H1 (cell line): ENCODE data around the gene BTD. TPM values are rescaled to one million over a fixed set of nuclear protein-coding genes. Genes with fewer than 3 reads are reported as not detected.

Source experiments
- CTCF ChIA-PET: fragments of 300-600 bp; sonication (Branson Sonifier 250); formaldehyde crosslinking; loops from one replicate; lab custom pipeline; 2021; ENCODE audit not compliant: partially characterized antibody; lab: Charles Lee
- POLR2A ChIA-PET: fragments of 300-600 bp; sonication (Branson Sonifier 250); formaldehyde crosslinking; loops from one replicate; lab custom pipeline; 2021; ENCODE audit warnings: inconsistent platforms; ENCODE audit not compliant: partially characterized antibody; lab: Charles Lee
- DNase-seq, 2 experiments: peaks; one replicate each; pipeline versions ENCODE4 v3.0.0 to v3.0.0-alpha.2; 2010 to 2022; ENCODE audit warnings: low spot score in 2 of 2, low read depth in 1 of 2, mixed read lengths in 1 of 2
- FAIRE-seq: peaks from 2 replicates; lab custom pipeline; 2011; peaks lifted over from hg19 to GRCh38; lab: Jason Lieb, UNC
- H2AFZ ChIP-seq: 2 replicates; pipeline ENCODE4 v1.8.1; 2012; ENCODE audit warnings: low read length, inconsistent platforms
- H2AK5ac ChIP-seq: 2 replicates; pipeline ENCODE4 v1.6.1; 2013; ENCODE audit warnings: low read depth, low read length
- H2BK120ac ChIP-seq: replicated peaks from 2 replicates; pipeline ENCODE3; 2013; ENCODE audit warnings: low read depth, low read length, inconsistent platforms
- H2BK12ac ChIP-seq: 2 replicates; pipeline ENCODE4 v1.6.1; 2013; ENCODE audit warnings: low read depth, low read length
- H2BK15ac ChIP-seq: 2 replicates; pipeline ENCODE4 v1.6.1; 2013; ENCODE audit warnings: low read length
- H2BK20ac ChIP-seq: 2 replicates; pipeline ENCODE4 v1.6.1; 2013; ENCODE audit warnings: low read length
- H2BK5ac ChIP-seq: 2 replicates; pipeline ENCODE4 v1.6.1; 2013; ENCODE audit warnings: low read depth, low read length
- H3K14ac ChIP-seq: 2 replicates; pipeline ENCODE4 v1.6.1; 2013; ENCODE audit warnings: inconsistent platforms; ENCODE audit not compliant: insufficient read length
- H3K18ac ChIP-seq: 2 replicates; pipeline ENCODE4 v1.6.1; 2013; ENCODE audit warnings: low read length; ENCODE audit errors: extremely low read depth
- H3K23ac ChIP-seq: 2 replicates; pipeline ENCODE4 v1.6.1; 2013; ENCODE audit warnings: inconsistent platforms; ENCODE audit not compliant: insufficient read length
- H3K23me2 ChIP-seq: 2 replicates; pipeline ENCODE4 v1.6.1; 2013; ENCODE audit warnings: low read depth, low read length
- H3K27ac ChIP-seq: 2 replicates; pipeline ENCODE4 v1.6.1; 2011; ENCODE audit warnings: low read depth, low read length, inconsistent platforms
- H3K27me3 ChIP-seq, 4 experiments: replicated peaks in 1 of 4; 1 replicate in 1 of 4; 2 replicates in 3 of 4; pipeline versions ENCODE4 v1.6.1 to v1.8.1; 2011 to 2013; ENCODE audit warnings: low read length in 3 of 4, mild to moderate bottlenecking in 3 of 4, inconsistent platforms in 2 of 4, mixed read lengths in 2 of 4, moderate library complexity in 1 of 4; ENCODE audit not compliant: control insufficient read depth in 3 of 4, insufficient read depth in 3 of 4; ENCODE audit errors: extremely low read depth in 1 of 4
- H3K36me3 ChIP-seq, 4 experiments: 2 replicates each; pipeline versions ENCODE4 v1.6.1 to v1.8.1; 2011 to 2013; ENCODE audit warnings: mild to moderate bottlenecking in 4 of 4, low read length in 3 of 4, moderate library complexity in 2 of 4, control low read depth in 1 of 4, inconsistent platforms in 1 of 4; ENCODE audit not compliant: insufficient read depth in 4 of 4, control insufficient read depth in 2 of 4
- H3K4ac ChIP-seq: replicated peaks from 2 replicates; pipeline ENCODE3; 2013; ENCODE audit warnings: low read length, low read depth, mixed read lengths, inconsistent platforms; ENCODE audit not compliant: insufficient read length
- H3K4me1 ChIP-seq, 4 experiments: replicated peaks in 1 of 4; 1 replicate in 1 of 4; 2 replicates in 3 of 4; pipeline versions ENCODE4 v1.6.1 to v1.8.1; 2011 to 2013; ENCODE audit warnings: low read length in 3 of 4, inconsistent platforms in 2 of 4, mixed read lengths in 1 of 4; ENCODE audit not compliant: insufficient read depth in 4 of 4, control insufficient read depth in 3 of 4
- H3K4me2 ChIP-seq, 2 experiments: 2 replicates each; pipeline versions ENCODE4 v1.6.1 to v1.8.1; 2011 to 2013; ENCODE audit warnings: low read depth in 2 of 2, low read length in 2 of 2, control low read depth in 1 of 2, inconsistent platforms in 1 of 2, mild to moderate bottlenecking in 1 of 2; ENCODE audit not compliant: insufficient read depth in 1 of 2
- H3K4me3 ChIP-seq, 4 experiments: fragments of 200-600, 300-600 bp in 1 of 4; sonication (generic), shearing (Covaris generic), sonication (Bioruptor Twin) in 1 of 4; 2 replicates each; pipeline versions ENCODE4 v1.5.1 to v1.8.1; 2011 to 2016; ENCODE audit warnings: low read length in 4 of 4, low read depth in 3 of 4, control low read depth in 2 of 4, inconsistent platforms in 2 of 4, mild to moderate bottlenecking in 2 of 4, mixed read lengths in 1 of 4, moderate library complexity in 1 of 4; ENCODE audit not compliant: insufficient read depth in 2 of 4; ENCODE audit errors: extremely low read depth in 1 of 4
- H3K56ac ChIP-seq: replicated peaks from 2 replicates; pipeline ENCODE3; 2013; ENCODE audit warnings: low read depth, mild to moderate bottlenecking, mixed read lengths, low read length, inconsistent platforms; ENCODE audit not compliant: insufficient read length
- H3K79me1 ChIP-seq: 2 replicates; pipeline ENCODE4 v1.6.1; 2013; ENCODE audit warnings: low read depth, low read length, control low read depth
- H3K79me2 ChIP-seq, 2 experiments: 2 replicates each; pipeline versions ENCODE4 v1.6.1 to v1.8.1; 2012 to 2013; ENCODE audit warnings: low read length in 2 of 2, mild to moderate bottlenecking in 2 of 2, inconsistent platforms in 1 of 2; ENCODE audit not compliant: insufficient read depth in 2 of 2, control insufficient read depth in 1 of 2
- H3K9ac ChIP-seq, 4 experiments: replicated peaks in 1 of 4; 1 replicate in 1 of 4; 2 replicates in 3 of 4; pipeline versions ENCODE4 v1.6.1 to v1.8.1; 2011 to 2013; ENCODE audit warnings: low read depth in 3 of 4, low read length in 3 of 4, control low read depth in 2 of 4, mild to moderate bottlenecking in 2 of 4, moderate library complexity in 2 of 4, inconsistent platforms in 1 of 4; ENCODE audit errors: extremely low read depth in 1 of 4
- H3K9me3 ChIP-seq, 2 experiments: 2 replicates each; pipeline versions ENCODE4 v1.6.1 to v1.8.1; 2012 to 2013; ENCODE audit warnings: mild to moderate bottlenecking in 2 of 2, moderate library complexity in 2 of 2, control low read depth in 1 of 2, inconsistent platforms in 1 of 2, low read depth in 1 of 2, low read length in 1 of 2, mixed read lengths in 1 of 2; ENCODE audit not compliant: insufficient read depth in 2 of 2
- H4K20me1 ChIP-seq, 2 experiments: replicated peaks in 1 of 2; 2 replicates each; pipeline versions ENCODE3 to v1.8.1; 2011 to 2013; ENCODE audit warnings: inconsistent platforms in 2 of 2, low read length in 2 of 2, mild to moderate bottlenecking in 1 of 2; ENCODE audit not compliant: insufficient read depth in 2 of 2, control insufficient read depth in 1 of 2
- H4K5ac ChIP-seq: 2 replicates; pipeline ENCODE4 v1.6.1; 2013; ENCODE audit warnings: low read length, low read depth, mixed read lengths, inconsistent platforms; ENCODE audit not compliant: insufficient read length
- H4K8ac ChIP-seq: 2 replicates; pipeline ENCODE4 v1.8.0; 2013; ENCODE audit warnings: mild to moderate bottlenecking, moderate library complexity, low read length, inconsistent platforms; ENCODE audit not compliant: insufficient read depth; ENCODE audit errors: extremely low read depth
- H4K91ac ChIP-seq: replicated peaks from 2 replicates; pipeline ENCODE3; 2013; ENCODE audit warnings: low read length, mixed read lengths, inconsistent platforms; ENCODE audit not compliant: insufficient read length
- EGR1 ChIP-seq: IDR thresholded peaks from 2 replicates; pipeline ENCODE4 v1.6.1; 2011; ENCODE audit warnings: low read depth, low read length, borderline replicate concordance
- MAFK ChIP-seq: IDR thresholded peaks from 2 replicates; pipeline ENCODE4 v1.6.1; 2012; ENCODE audit warnings: low read depth, mild to moderate bottlenecking, improper control_type of control experiment, low read length
- PHF8 ChIP-seq: fragments of 200-600 bp; sonication (generic); conservative IDR thresholded peaks from 2 replicates; pipeline ENCODE4 v1.7.1; 2012; ENCODE audit warnings: low read depth, mild to moderate bottlenecking, inconsistent platforms, low read length, moderate library complexity
- RNF2 ChIP-seq: fragments of 200-900, 300-1000 bp; sonication (generic); IDR thresholded peaks from 2 replicates; pipeline ENCODE4 v1.7.1; 2016; ENCODE audit warnings: borderline replicate concordance, low read depth, mild to moderate bottlenecking, antibody characterized with exemption, low read length; ENCODE audit not compliant: poor library complexity, severe bottlenecking; ENCODE audit errors: missing control alignments
- SIX5 ChIP-seq: IDR thresholded peaks from 2 replicates; pipeline ENCODE4 v1.6.1; 2011; ENCODE audit warnings: mild to moderate bottlenecking, low read depth, low read length
- TAF7 ChIP-seq: optimal IDR thresholded peaks from 2 replicates; pipeline ENCODE3; 2011; ENCODE audit warnings: low read depth, mild to moderate bottlenecking, inconsistent platforms, low read length, moderate library complexity, borderline replicate concordance
- WGBS, 2 experiments: shearing (Covaris generic) in 1 of 2; methylation state at CpG; one replicate each; pipeline versions ENCODE4 v1.1.6 to v1.1.7; 2013 to 2015; ENCODE audit warnings: low lambda C conversion rate in 2 of 2, mixed read lengths in 2 of 2, inconsistent platforms in 1 of 2, low coverage in 1 of 2, missing lambda C conversion rate in 1 of 2; ENCODE audit not compliant: insufficient replicate concordance in 2 of 2, insufficient coverage in 1 of 2, insufficient read length in 1 of 2; ENCODE audit errors: extremely low coverage in 1 of 2, missing lambda C conversion rate in 1 of 2; 5-methylcytosine and 5-hydroxymethylcytosine counted together
- polyA plus RNA-seq, 7 experiments: library from polyadenylated mRNA; depleted of rRNA in 3 of 7; stranded (reverse) in 5 of 7; unstranded in 2 of 7; fragments of >200 nt in 5 of 7; fragments of 200-250 nt in 2 of 7; gene quantifications; 1 replicate in 5 of 7; 2 replicates in 1 of 7; 4 replicates in 1 of 7; pipeline versions ENCODE4 v1.2.1 to v1.2.3, GENCODE V29; 2011 to 2013; ENCODE audit warnings: missing spikeins in 2 of 7, mixed read lengths in 2 of 7
- total RNA-seq: library from RNA; stranded (reverse); fragmentation: NEBNext Ultra II Directional; extraction: Animal tissue kit (Norgen Biotek cat#: 25700); gene quantifications from 2 replicates; pipeline ENCODE4 v1.2.1, GENCODE V29; 2021
- TF ChIP-seq, protein P1 (sequence below): IDR thresholded peaks from 2 replicates; pipeline ENCODE4 v1.6.1; 2012; ENCODE audit warnings: low read length, inconsistent platforms

Gene BTD
- total and polyA plus RNA-seq, 2 of the 8 experiments (the other 6 are each of a cell fraction or from before 2014, with no cell fraction given), result 21.8 to 36.7 TPM

DNA sequence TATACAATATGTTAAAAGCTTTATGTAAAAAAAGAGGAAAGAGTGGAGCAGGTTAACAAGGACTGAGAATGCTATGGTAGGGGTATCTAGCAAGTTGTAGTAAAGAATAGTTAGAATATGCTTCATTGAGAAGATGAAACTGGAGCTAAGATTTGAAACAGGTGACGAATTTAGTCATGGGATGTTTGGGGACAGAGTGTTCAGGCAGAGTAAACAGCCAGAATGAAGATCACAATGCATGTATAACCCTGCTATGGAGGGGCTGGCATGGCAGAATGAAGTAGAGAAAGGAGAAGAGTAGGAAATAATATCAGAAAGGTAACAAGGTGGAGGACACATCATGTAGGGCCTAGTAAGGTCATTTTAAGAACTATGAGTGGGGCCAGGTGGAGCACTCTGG, 72.0 kb downstream of the BTD start:
- no peak overlapping the region for H3K23ac ChIP-seq
- H3K27me3 ChIP-seq, result peaks cover 0 to 1% (median 0%) of the 10 kb centered on the region in 4 experiments; a peak in 1 of 7 replicates
- H3K9me3 ChIP-seq, result no peaks in the 10 kb centered on the region
- FAIRE-seq (no peak), DNase-seq (no peak)
- H3K27ac ChIP-seq, result no peak overlapping the region
- H3K18ac ChIP-seq, result no peak overlapping the region
- H2BK20ac ChIP-seq, result no peak overlapping the region
- H3K4me3 ChIP-seq, result no peak overlapping the region
- H3K14ac ChIP-seq, result no peak overlapping the region
- H2BK120ac ChIP-seq, result no peak overlapping the region
- 86% methylated on average over 1 of the region's 1 CpG; no CpG with 5 or more reads in 1 of the 2 experiments for WGBS, 2 experiments
- H3K36me3 ChIP-seq, result peaks cover 0 to 49% (median 33%) of the 10 kb centered on the region in 4 experiments; a peak in 6 of 8 replicates
- H3K56ac ChIP-seq, result no peak overlapping the region
- no peak overlapping the region for H4K5ac ChIP-seq
- H3K9ac ChIP-seq, result no peak overlapping the region
- H2AFZ ChIP-seq, result no peak overlapping the region
- H2AK5ac ChIP-seq, result no peak overlapping the region
- no peak overlapping the region for H3K4me2 ChIP-seq
- H3K79me2 ChIP-seq, result no peaks in the 10 kb centered on the region
- no peak overlapping the region for H2BK5ac ChIP-seq
- no peak overlapping the region for H2BK12ac ChIP-seq
- ChIA-PET POLR2A (no interaction called here), CTCF (interaction anchor here (0.6 to 1.3 kb wide), 2 partner anchors 10 to 139 kb away, joined by 3 to 4 read pairs; no protein-coding TSS in a partner anchor)
- peaks cover 0 to 1% of the 10 kb centered on the region in 2 experiments for H4K20me1 ChIP-seq
- H4K8ac ChIP-seq, result no peak overlapping the region
- H3K79me1 ChIP-seq, result no peaks in the 10 kb centered on the region; the same call in 1 of the 2 replicates
- no peaks in the 10 kb centered on the region for H3K23me2 ChIP-seq
- H2BK15ac ChIP-seq, result no peak overlapping the region
- no peak overlapping the region for H4K91ac ChIP-seq
- peaks cover 0 to 2% (median 0%) of the 10 kb centered on the region in 4 experiments; a peak in 1 of 7 replicates for H3K4me1 ChIP-seq
- no peak overlapping the region for H3K4ac ChIP-seq
- TF ChIP-seq EGR1 (no peak), SIX5 (no peak), TAF7 (no peak), PHF8 (no peak), MAFK (no peak), RNF2 (no peak)
- TF ChIP-seq, protein P1, sequence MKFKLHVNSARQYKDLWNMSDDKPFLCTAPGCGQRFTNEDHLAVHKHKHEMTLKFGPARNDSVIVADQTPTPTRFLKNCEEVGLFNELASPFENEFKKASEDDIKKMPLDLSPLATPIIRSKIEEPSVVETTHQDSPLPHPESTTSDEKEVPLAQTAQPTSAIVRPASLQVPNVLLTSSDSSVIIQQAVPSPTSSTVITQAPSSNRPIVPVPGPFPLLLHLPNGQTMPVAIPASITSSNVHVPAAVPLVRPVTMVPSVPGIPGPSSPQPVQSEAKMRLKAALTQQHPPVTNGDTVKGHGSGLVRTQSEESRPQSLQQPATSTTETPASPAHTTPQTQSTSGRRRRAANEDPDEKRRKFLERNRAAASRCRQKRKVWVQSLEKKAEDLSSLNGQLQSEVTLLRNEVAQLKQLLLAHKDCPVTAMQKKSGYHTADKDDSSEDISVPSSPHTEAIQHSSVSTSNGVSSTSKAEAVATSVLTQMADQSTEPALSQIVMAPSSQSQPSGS, result no peak
